Mesodermal cell (in vitro differentiated cells): ENCODE results near the gene TMEM43.

ENCODE experiments used
- H3K27ac ChIP-seq: 2 replicates; pipeline ENCODE4 v1.7.0; 2013; ENCODE audit warnings: mild to moderate bottlenecking, low read depth, low read length, moderate library complexity; ENCODE audit not compliant: severe bottlenecking
- H3K36me3 ChIP-seq: 2 replicates; pipeline ENCODE4 v1.7.1; 2013; ENCODE audit warnings: mild to moderate bottlenecking, low read length, moderate library complexity; ENCODE audit not compliant: control insufficient read depth, insufficient read depth
- H3K4me1 ChIP-seq: one replicate; pipeline ENCODE4 v1.7.1; 2013; ENCODE audit warnings: mild to moderate bottlenecking, low read length; ENCODE audit not compliant: insufficient read depth, control insufficient read depth, poor library complexity, severe bottlenecking
- H3K4me3 ChIP-seq: 2 replicates; pipeline ENCODE4 v1.7.0; 2013; ENCODE audit warnings: low read length, control low read depth, mild to moderate bottlenecking; ENCODE audit not compliant: insufficient read depth, poor library complexity, severe bottlenecking; ENCODE audit errors: extremely low read depth
- H3K9me3 ChIP-seq: 2 replicates; pipeline ENCODE4 v1.7.1; 2013; ENCODE audit warnings: mild to moderate bottlenecking, low read length, moderate library complexity; ENCODE audit not compliant: control insufficient read depth
- WGBS, 2 experiments: methylation state at CpG; one replicate each; pipeline ENCODE4 v1.1.5; 2013; ENCODE audit warnings: missing lambda C conversion rate in 2 of 2; ENCODE audit not compliant: insufficient coverage in 2 of 2; 5-methylcytosine and 5-hydroxymethylcytosine counted together

TMEM43 gene

DNA sequence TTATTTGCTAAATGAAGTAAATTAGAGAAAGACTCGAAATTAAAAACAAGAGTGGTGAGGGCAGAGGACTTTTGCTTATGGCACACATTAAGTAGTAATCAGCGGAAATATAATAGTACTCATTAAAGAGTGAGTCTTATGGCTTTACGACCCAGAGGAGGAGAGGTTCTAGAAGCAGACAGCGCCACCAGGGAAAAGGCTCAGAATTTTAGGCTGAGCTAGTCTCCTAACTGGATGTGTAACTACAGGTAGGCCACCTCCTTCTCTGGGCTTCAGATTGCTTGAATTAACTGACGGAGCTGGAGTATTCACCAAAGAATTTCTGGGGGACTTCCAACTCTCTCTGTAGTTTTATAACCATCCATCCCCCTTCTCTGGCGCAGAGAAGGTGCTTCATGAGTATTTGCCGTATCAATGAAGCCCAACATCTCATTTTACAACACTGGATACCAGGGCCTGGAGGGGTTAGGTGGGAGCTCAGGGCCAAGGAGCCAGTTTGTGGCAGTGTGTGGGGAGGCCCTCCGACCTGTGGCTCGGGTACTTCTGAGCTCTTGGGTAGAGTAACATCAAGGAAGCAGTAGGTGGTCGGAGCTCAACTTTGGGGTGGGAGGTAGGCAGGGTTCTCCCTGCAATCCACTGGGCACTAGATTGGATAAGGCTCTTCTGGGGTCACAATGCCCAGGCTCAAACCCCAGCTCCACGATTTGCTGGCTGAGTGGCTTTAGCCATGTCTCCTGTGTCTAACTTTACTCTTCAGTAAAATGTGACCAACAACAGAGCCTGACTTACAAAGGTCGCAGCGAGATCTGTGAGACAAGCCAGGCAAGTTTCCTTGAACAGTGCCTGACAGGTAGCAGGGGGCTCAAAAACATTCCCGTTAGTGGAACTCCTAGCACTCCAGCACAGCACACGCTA, 1.3 kb upstream of the TMEM43 start:
- H3K9me3 ChIP-seq, result no peaks in the 10 kb centered on the region
- peak overlapping the region; percentile 97 for H3K4me3 ChIP-seq
- WGBS, 2 experiments, result 47 to 57% methylated on average over 11 to 12 of the region's 15 CpGs
- peaks cover 60% of the 10 kb centered on the region for H3K36me3 ChIP-seq
- H3K27ac ChIP-seq, result no peak overlapping the region
- peaks cover 25% of the 10 kb centered on the region for H3K4me1 ChIP-seq

DNA sequence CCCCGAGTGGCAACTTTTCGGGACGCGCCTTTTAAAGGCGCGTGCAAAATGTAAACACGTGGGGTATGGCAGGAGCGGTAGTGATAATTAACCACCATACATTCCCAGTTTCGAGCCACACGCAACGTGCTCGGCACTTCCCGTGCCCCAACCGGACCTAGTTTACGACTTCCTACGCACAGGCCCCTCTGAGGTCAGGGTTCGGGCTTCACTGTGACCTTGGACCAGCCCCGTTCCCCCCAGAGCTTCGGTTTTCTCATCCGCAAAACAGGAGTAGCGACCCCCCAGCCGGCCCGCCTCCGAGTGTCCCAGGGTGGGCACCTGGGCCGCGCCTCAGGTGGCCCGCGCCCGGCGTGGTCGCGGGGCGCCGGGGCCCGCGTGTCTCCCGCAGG, 633 bp upstream of the TMEM43 start:
- Histone ChIP-seq H3K4me1 (peaks cover 25% of the 10 kb centered on the region), H3K27ac (peak overlapping the region; percentile 59), H3K4me3 (peak overlapping the region; percentile 97), H3K9me3 (no peaks in the 10 kb centered on the region), H3K36me3 (peaks cover 64% of the 10 kb centered on the region)
- WGBS, 2 experiments, result 0 to 1% methylated on average over 26 of the region's 37 CpGs

DNA sequence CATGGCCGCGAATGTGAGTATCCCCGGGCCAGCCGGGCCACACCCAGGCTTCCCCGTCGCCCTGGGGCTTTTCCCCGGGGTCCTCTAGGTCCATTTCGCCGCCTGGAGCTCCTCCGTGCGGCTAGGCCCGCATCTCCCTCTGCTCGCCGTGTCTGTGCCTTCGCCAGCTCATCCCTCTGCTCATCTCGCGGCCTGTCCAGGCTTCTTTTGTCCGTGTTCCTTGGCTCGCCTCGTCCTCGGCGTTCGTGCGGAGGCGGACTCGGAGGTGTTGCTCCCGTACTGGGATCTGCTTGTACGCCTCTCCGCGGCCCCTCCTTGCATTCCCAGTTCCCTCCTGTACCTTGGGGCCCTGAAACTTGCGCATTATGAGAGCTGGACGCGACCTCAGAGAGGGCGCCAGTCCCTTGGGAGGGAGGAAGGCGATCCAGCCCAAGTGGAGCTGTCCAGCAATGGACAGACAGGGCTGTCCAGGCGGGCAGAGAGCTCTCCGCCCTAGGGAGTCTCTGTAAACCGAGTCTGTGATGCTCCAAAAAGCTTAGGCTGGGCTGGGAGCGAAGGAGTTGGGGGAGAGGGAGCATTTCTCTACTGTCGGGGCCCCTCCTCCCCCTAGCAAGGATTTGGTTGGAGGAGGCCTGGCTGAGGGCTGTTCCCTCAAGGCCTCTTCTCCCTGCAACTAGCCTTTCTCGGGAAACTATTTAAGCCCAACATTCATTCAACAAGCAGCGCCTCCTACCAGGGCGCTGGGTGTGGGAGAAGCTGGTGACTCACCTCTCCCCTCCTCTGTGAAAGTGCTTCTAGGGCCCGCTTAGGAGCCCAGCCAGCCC, 553 bp downstream of the TMEM43 start:
- H3K36me3 ChIP-seq, result peaks cover 70% of the 10 kb centered on the region
- peak overlapping the region; percentile 97 for H3K4me3 ChIP-seq
- 0 to 1% methylated on average over 36 to 42 of the region's 44 CpGs for WGBS, 2 experiments
- H3K9me3 ChIP-seq, result no peaks in the 10 kb centered on the region
- peaks cover 25% of the 10 kb centered on the region for H3K4me1 ChIP-seq
- peak overlapping the region; percentile 92 for H3K27ac ChIP-seq

DNA sequence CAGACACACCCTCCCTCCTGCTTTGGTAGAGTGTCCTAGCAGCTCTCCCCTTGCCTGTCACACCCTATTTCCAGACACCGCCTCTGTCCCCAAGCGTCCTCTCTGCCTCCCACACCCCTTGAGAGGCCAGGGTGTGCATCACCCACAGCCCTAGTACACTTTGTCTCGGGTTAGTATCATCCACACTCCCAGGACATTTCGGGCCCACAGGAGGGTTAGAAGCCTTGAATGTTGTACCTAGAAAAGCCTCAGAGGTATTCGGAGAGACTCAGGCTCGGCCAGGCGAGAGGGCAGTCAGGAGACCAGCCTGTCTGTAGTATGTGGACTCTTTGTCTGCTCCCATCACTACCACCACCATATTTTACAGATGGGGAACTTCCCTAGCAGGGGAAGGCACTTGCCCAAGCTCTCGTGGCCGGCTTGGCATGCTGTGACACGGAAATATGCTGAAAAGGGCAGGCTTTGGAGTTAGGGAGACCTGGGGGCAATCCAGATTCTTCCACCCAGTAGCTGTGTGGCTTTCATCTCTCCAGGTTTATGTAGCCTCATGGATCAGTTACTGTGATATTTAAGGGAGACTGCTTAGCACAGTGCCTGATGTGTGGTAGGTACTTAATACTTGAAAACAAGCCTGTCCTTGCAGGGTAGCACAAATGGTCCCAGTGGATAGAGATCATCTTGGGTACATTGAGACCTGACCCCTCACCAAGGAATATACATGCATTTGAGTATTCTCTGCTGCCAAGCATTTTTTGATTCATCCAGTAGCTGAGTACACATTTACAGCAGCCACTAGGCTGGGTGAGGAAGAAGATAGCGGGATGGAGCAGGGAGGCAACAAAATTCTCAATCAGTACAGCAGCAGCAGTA, 1.4 kb downstream of the TMEM43 start:
- Histone ChIP-seq H3K36me3 (peaks cover 73% of the 10 kb centered on the region), H3K27ac (peak overlapping the region; percentile 92), H3K4me3 (peak overlapping the region; percentile 97), H3K4me1 (peaks cover 25% of the 10 kb centered on the region), H3K9me3 (no peaks in the 10 kb centered on the region)
- 57 to 65% methylated on average over 7 to 8 of the region's 11 CpGs for WGBS, 2 experiments

DNA sequence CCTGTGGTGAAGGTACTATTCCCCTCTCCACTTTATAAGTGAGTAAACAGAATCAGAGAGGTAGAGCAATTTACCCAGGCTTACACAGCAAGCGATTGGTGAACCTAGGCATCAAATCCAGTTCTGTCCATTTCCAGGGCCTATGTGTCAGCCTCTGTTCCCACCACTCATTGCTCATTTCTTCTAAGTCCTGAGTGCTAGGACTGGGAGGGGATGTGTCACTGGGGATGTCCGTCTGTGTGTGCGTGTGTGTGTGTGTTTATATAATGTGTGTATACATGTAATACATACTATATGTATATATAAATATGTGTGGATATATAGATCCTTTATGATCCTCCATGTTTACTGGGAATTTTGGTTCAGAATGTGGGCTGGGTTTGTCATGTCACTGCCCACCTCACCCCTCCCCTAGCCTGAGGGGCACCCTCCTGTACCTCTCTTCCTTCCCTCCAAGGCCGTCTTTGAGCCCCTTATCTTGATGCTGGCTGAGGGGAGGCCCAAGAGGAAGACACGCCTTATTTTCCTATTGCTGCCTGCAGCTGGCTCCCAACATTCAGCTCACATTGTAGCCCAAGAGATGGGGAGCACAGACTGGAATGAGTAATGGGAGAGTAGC, 2.1 kb downstream of the TMEM43 start:
- Histone ChIP-seq H3K36me3 (peaks cover 73% of the 10 kb centered on the region), H3K9me3 (no peaks in the 10 kb centered on the region), H3K27ac (no peak overlapping the region), H3K4me3 (no peak overlapping the region), H3K4me1 (peaks cover 25% of the 10 kb centered on the region)
- 93 to 100% methylated on average over 1 to 2 of the region's 5 CpGs for WGBS, 2 experiments

DNA sequence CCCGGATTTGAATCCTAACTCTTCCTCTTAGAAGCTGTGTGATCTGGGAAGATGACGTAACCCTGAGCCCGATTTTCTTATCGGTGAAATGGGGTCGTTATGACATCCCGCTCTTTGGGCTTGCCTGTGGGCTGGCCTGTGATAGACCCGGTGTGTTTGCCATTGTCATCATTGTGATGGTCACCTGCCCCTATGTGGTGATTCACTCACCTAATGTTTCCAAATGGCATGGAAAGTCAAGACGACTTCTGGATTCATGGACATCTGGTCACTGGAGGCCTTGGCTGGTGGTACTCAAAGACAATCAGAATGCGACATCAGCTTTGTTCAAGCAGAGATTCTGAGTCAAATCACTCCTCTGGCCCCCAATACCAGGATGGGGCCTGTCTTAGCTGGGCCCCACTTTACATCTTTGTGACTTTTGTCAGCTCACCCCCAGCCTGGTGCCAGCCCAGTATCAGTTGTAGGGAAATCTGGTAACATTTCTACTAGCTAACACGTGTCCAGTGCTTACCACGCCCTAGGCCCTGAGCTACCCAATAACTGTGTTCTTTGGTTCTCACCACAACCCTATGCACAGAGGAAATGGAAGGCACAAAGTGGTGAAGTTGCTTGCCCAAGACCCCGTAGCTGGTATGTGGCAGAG, 2.8 kb downstream of the TMEM43 start:
- Histone ChIP-seq H3K4me1 (peaks cover 25% of the 10 kb centered on the region), H3K4me3 (no peak overlapping the region), H3K9me3 (no peaks in the 10 kb centered on the region), H3K36me3 (peaks cover 73% of the 10 kb centered on the region), H3K27ac (no peak overlapping the region)
- 96 to 97% methylated on average over 12 of the region's 12 CpGs for WGBS, 2 experiments

DNA sequence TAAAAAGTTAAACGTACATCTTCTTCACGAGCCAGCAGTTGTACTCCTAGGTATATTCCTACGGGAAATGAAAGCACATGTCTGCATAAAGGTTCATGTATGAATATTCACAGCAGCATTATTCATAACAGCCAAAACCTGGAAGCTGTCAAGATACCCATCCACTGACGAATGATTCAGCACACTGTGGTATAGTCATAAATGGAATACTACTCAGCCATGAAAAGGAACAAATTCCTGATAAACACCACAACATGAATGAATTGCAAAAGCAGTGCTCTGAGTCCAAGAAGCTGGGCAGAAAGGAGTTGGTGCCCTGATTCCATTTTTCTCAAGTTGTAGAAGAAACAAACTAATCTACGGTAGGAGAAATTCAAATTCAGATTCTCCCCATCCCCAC, 3.9 kb downstream of the TMEM43 start:
- Histone ChIP-seq H3K9me3 (no peaks in the 10 kb centered on the region), H3K4me3 (no peak overlapping the region), H3K4me1 (peaks cover 18% of the 10 kb centered on the region), H3K27ac (no peak overlapping the region), H3K36me3 (peaks cover 76% of the 10 kb centered on the region)
- 100% methylated on average over 3 of the region's 5 CpGs; no CpG with 5 or more reads in 1 of the 2 experiments for WGBS, 2 experiments

DNA sequence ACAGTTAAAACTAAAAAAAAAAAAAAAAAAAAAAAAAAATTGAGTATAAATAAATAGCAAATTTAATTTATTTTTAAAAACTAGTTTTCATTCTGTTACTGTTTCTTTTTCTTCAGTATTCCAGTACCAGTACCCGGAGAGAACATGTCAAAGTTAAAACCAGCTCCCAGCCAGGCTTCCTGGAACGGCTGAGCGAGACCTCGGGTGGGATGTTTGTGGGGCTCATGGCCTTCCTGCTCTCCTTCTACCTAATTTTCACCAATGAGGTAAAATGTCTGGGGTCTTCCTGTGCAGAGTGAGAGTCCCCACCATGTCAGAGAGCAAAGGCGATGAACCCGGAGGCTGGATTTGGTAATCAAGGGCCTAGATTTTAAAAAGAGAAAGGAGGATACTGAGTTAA, 4.4 kb downstream of the TMEM43 start:
- Histone ChIP-seq H3K27ac (no peak overlapping the region), H3K9me3 (no peaks in the 10 kb centered on the region), H3K4me1 (peaks cover 16% of the 10 kb centered on the region), H3K36me3 (peaks cover 81% of the 10 kb centered on the region), H3K4me3 (no peak overlapping the region)
- WGBS, 2 experiments, result 100% methylated on average over 5 of the region's 6 CpGs; no CpG with 5 or more reads in 1 of the 2 experiments

DNA sequence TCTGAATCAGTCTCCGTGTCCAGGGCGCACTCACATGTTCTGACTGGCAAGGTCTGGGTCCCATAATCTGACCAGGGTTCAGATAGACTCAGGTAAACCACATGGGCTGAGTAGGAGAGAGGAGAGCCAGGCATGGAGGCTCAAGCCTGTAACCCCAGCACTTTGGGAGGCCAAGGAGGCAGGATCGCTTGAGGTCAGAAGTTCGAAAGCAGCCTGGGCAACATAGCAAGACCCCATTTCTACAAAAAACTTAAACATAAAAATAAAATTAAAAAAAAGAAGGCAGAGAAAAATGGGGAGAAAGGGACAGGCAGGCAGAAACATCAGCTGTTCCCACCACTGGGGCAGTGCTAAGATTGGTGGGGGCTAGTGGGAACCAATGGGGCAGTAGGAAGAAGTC, 5.4 kb downstream of the TMEM43 start:
- Histone ChIP-seq H3K4me1 (peaks cover 16% of the 10 kb centered on the region), H3K4me3 (no peak overlapping the region), H3K36me3 (peaks cover 91% of the 10 kb centered on the region), H3K9me3 (no peaks in the 10 kb centered on the region), H3K27ac (no peak overlapping the region)
- WGBS, 2 experiments, result 100% methylated on average over 2 of the region's 4 CpGs
